GM19438 (cell line): ENCODE data around the gene NOP14.
"Not testable (repeated sequence)": the region's sequence is repeated elsewhere in the genome, so short reads cannot be mapped to it uniquely, and the experiment has no call there.

Experiments used
- ATAC-seq: cut with Tn5 transposase; IDR thresholded peaks from one replicate; pipeline ENCODE4 v1.9.1; 2021; ENCODE audit warnings: low read depth; ENCODE audit not compliant: unreplicated experiment

Gene NOP14

GRCh38 chr4:2943364-2944090 lies 19.7 kb downstream of the NOP14 start:
- no peak for ATAC-seq

GRCh38 chr4:2942532-2943363 lies 20.5 kb downstream of the NOP14 start:
- no peak for ATAC-seq

- no peak for ATAC-seq
Observed at GRCh38 chr4:2942037-2942531, 21.1 kb downstream of the NOP14 start.

- ATAC-seq, result no peak
Observed at GRCh38 chr4:2941138-2942036, 21.8 kb downstream of the NOP14 start.

GRCh38 chr4:2940267-2941137 lies 22.7 kb downstream of the NOP14 start:
- ATAC-seq, result no peak

- no peak for ATAC-seq
Observed at GRCh38 chr4:2939383-2940243, 23.6 kb downstream of the NOP14 start.

GRCh38 chr4:2938906-2939305 lies 24.3 kb downstream of the NOP14 start:
- no peak for ATAC-seq

GRCh38 chr4:2938411-2938810 lies 24.8 kb downstream of the NOP14 start:
- ATAC-seq, result not testable (repeated sequence)

- ATAC-seq, result no peak
Observed at GRCh38 chr4:2937986-2938385, 25.2 kb downstream of the NOP14 start.

- no peak for ATAC-seq
Observed at GRCh38 chr4:2937146-2937857, 25.9 kb downstream of the NOP14 start.

GRCh38 chr4:2936773-2937145 lies 26.4 kb downstream of the NOP14 start:
- ATAC-seq, result no peak

GRCh38 chr4:2935762-2936743 lies 27.2 kb downstream of the NOP14 start:
- no peak for ATAC-seq

- ATAC-seq, result peak; percentile 38
Observed at GRCh38 chr4:2934813-2935761, 28.1 kb downstream of the NOP14 start.

- ATAC-seq, result no peak
Observed at GRCh38 chr4:2934077-2934812, 29.0 kb downstream of the NOP14 start.

GRCh38 chr4:2933566-2934076 lies 29.6 kb downstream of the NOP14 start:
- no peak for ATAC-seq
